ENCODE measurements around the gene MOG.

Gene MOG

GRCh38 chr6:29656798-29657197 lies at the start of gene MOG:
MOG (plus strand) TSS chr6:29657092; CDS start chr6:29657210, 118 bp downstream.
- Histone ChIP-seq H3K9me3 (ENCODE audit: control insufficient read depth in 2 of 2, low read length in 2 of 2) (no peaks in the 10 kb centered on the region), H3K36me3 (ENCODE audit: control insufficient read depth in 2 of 2, insufficient read depth in 2 of 2, low read length in 2 of 2) (no peaks in the 10 kb centered on the region), H3K27me3 (ENCODE audit: control insufficient read depth in 1 of 2, insufficient read depth in 2 of 2, low read length in 2 of 2) (peaks cover 0 to 3% of the 10 kb centered on the region in 2 donors), H3K4me1 (ENCODE audit: control insufficient read depth, insufficient read depth, low read length) (peaks cover 6% of the 10 kb centered on the region), H3K4me3 (ENCODE audit: low read length in 2 of 2) (no peak within 1 kb of the TSS), H3K9ac (ENCODE audit: low read length in 2 of 2) (no peak within 1 kb of the TSS), H3K27ac (ENCODE audit: low read length) (no peak within 1 kb of the TSS)

GRCh38 chr6:29608131-29608530 lies 48.8 kb upstream of the MOG start:
- Histone ChIP-seq H3K4me1 (ENCODE audit: control insufficient read depth, insufficient read depth, low read length) (no peaks in the 10 kb centered on the region), H3K36me3 (ENCODE audit: control insufficient read depth in 2 of 2, insufficient read depth in 2 of 2, low read length in 2 of 2) (peaks cover 58 to 70% of the 10 kb centered on the region in 2 donors), H3K9ac (ENCODE audit: low read length in 2 of 2) (no peak overlapping the region), H3K9me3 (ENCODE audit: control insufficient read depth in 2 of 2, low read length in 2 of 2) (no peaks in the 10 kb centered on the region), H3K4me3 (ENCODE audit: low read length in 2 of 2) (no peak overlapping the region), H3K27me3 (ENCODE audit: control insufficient read depth in 1 of 2, insufficient read depth in 2 of 2, low read length in 2 of 2) (no peaks in the 10 kb centered on the region), H3K27ac (ENCODE audit: low read length) (no peak overlapping the region)

GRCh38 chr6:29610540-29610939 lies 46.4 kb upstream of the MOG start:
- Histone ChIP-seq H3K9ac (ENCODE audit: low read length in 2 of 2) (no peak overlapping the region), H3K4me1 (ENCODE audit: control insufficient read depth, insufficient read depth, low read length) (no peaks in the 10 kb centered on the region), H3K9me3 (ENCODE audit: control insufficient read depth in 2 of 2, low read length in 2 of 2) (no peaks in the 10 kb centered on the region), H3K4me3 (ENCODE audit: low read length in 2 of 2) (no peak overlapping the region), H3K27me3 (ENCODE audit: control insufficient read depth in 1 of 2, insufficient read depth in 2 of 2, low read length in 2 of 2) (no peaks in the 10 kb centered on the region), H3K27ac (ENCODE audit: low read length) (no peak overlapping the region), H3K36me3 (ENCODE audit: control insufficient read depth in 2 of 2, insufficient read depth in 2 of 2, low read length in 2 of 2) (peaks cover 51 to 64% of the 10 kb centered on the region in 2 donors)

DNA sequence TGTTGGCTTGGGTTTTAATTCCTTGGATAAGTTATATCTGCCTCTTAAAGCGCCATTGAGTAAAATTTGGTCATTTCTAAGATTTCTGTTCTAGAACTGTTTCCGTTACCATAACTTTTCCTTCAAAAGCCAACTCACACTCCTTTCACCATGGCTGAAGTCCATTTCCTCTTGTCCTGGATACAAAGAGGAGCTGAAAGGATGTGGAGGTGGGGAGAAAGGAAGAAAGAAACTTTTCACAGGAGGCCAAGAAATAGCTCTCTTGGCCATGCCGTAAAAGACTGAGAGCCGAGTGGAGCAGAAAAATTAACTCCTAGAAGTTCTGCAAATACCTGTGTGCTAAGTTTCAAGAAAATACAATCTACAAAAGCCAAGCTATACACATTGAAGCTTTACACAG lies 45.5 kb upstream of the MOG start:
- peaks cover 42 to 55% of the 10 kb centered on the region in 2 donors for H3K36me3 ChIP-seq (ENCODE audit: control insufficient read depth in 2 of 2, insufficient read depth in 2 of 2, low read length in 2 of 2)

DNA sequence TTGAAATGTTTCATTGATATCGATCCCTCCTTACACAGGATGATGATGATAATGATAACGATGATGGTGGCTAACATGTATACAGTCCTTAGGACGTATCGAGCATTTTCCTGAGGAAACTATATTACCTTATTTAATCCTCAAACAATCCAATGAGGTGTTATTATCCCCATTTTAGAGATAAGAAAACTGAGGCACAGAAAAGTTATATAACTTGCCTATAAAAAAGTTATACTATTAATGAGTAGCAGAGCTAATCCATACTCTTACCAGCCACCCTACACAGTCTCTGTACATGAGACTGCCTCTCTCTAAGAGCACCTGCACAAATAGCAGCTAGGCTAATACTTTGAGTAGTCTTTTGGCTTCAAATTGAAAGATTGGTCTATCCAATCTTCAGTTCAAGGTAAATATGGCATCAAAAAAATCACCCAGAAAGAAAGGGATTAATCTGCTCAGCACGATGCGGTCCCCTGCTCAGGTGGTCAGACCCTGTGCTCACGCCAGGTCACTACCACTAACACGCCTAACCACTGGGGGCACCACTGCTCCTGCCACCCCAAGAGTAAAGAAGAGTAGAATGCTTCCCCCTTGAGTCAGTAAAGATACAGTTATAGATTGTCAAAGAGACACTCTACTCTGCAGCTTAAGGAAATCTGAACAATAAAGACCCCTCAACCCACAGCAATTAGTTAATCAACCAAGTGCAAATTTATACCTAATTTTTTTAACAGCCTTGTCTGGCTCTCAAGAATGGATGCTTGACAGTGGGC lies 38.9 kb upstream of the MOG start:
- H3K4me1 ChIP-seq (ENCODE audit: control insufficient read depth, insufficient read depth, low read length) = peaks cover 2% of the 10 kb centered on the region
- H3K9ac ChIP-seq (ENCODE audit: low read length in 2 of 2) = no peak overlapping the region
- no peaks in the 10 kb centered on the region for H3K9me3 ChIP-seq (ENCODE audit: control insufficient read depth in 2 of 2, low read length in 2 of 2)
- H3K4me3 ChIP-seq (ENCODE audit: low read length in 2 of 2) = no peak overlapping the region
- peaks cover 33 to 46% of the 10 kb centered on the region in 2 donors for H3K36me3 ChIP-seq (ENCODE audit: control insufficient read depth in 2 of 2, insufficient read depth in 2 of 2, low read length in 2 of 2)
- no peaks in the 10 kb centered on the region for H3K27me3 ChIP-seq (ENCODE audit: control insufficient read depth in 1 of 2, insufficient read depth in 2 of 2, low read length in 2 of 2)
- no peak overlapping the region for H3K27ac ChIP-seq (ENCODE audit: low read length)

More for the DNA sequence above, 45.5 kb upstream of the MOG start:
- Histone ChIP-seq H3K9me3 (ENCODE audit: control insufficient read depth in 2 of 2, low read length in 2 of 2) (no peaks in the 10 kb centered on the region), H3K4me1 (ENCODE audit: control insufficient read depth, insufficient read depth, low read length) (no peaks in the 10 kb centered on the region), H3K4me3 (ENCODE audit: low read length in 2 of 2) (no peak overlapping the region), H3K27me3 (ENCODE audit: control insufficient read depth in 1 of 2, insufficient read depth in 2 of 2, low read length in 2 of 2) (no peaks in the 10 kb centered on the region), H3K9ac (ENCODE audit: low read length in 2 of 2) (no peak overlapping the region), H3K27ac (ENCODE audit: low read length) (no peak overlapping the region)

- Histone ChIP-seq H3K9ac (ENCODE audit: low read length in 2 of 2) (no peak overlapping the region), H3K27ac (ENCODE audit: low read length) (no peak overlapping the region), H3K4me1 (ENCODE audit: control insufficient read depth, insufficient read depth, low read length) (peaks cover 2% of the 10 kb centered on the region), H3K9me3 (ENCODE audit: control insufficient read depth in 2 of 2, low read length in 2 of 2) (no peaks in the 10 kb centered on the region), H3K4me3 (ENCODE audit: low read length in 2 of 2) (no peak overlapping the region), H3K36me3 (ENCODE audit: control insufficient read depth in 2 of 2, insufficient read depth in 2 of 2, low read length in 2 of 2) (peaks cover 35 to 43% of the 10 kb centered on the region in 2 donors), H3K27me3 (ENCODE audit: control insufficient read depth in 1 of 2, insufficient read depth in 2 of 2, low read length in 2 of 2) (no peaks in the 10 kb centered on the region)
Measured at GRCh38 chr6:29619578-29620160, 37.2 kb upstream of the MOG start.

DNA sequence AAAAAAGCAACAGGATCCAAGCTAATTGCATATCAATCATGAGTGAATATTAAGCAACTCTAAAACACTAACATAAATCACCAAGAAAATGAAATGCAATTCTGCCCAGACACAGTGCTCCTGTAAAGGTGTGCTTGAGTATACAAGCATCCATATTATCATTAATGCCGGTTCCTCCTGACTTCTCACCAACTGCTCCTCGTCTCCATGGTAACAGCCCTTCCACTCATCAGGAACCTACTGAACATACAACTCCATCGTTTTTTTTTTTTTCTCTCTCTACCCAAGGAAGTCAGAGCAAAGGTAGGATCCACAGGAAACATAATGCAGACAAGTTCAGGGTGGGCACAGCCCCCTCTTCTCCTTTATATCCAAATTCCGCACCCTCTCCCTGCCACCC lies 36.3 kb upstream of the MOG start:
- Histone ChIP-seq H3K36me3 (ENCODE audit: control insufficient read depth in 2 of 2, insufficient read depth in 2 of 2, low read length in 2 of 2) (peaks cover 34 to 43% of the 10 kb centered on the region in 2 donors), H3K4me1 (ENCODE audit: control insufficient read depth, insufficient read depth, low read length) (peaks cover 2% of the 10 kb centered on the region), H3K4me3 (ENCODE audit: low read length in 2 of 2) (no peak overlapping the region), H3K27me3 (ENCODE audit: control insufficient read depth in 1 of 2, insufficient read depth in 2 of 2, low read length in 2 of 2) (no peaks in the 10 kb centered on the region), H3K9ac (ENCODE audit: low read length in 2 of 2) (no peak overlapping the region), H3K9me3 (ENCODE audit: control insufficient read depth in 2 of 2, low read length in 2 of 2) (no peaks in the 10 kb centered on the region), H3K27ac (ENCODE audit: low read length) (no peak overlapping the region)

DNA sequence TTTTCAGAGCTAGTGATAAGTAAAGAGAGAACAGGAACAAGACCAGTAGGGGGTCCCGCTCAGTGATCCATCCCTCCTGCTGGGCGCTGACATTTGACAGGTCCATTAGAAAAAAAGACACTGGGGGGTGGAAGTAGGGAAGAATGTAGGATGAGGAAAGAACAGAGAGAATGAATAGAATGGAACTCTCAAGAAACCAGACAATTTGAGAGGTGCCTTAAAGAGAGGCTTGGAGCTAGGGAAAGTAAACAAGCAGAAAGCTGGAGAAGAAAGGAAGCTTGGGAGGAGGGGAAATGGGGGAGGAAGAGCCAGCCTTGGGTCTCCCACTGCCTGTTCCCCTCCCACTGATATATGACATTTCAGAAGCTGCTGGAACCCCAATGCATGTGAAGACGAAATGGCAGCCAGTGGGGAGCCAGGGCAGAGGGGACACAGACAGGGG lies 32.4 kb upstream of the MOG start:
- Histone ChIP-seq H3K27me3 (ENCODE audit: control insufficient read depth in 1 of 2, insufficient read depth in 2 of 2, low read length in 2 of 2) (no peaks in the 10 kb centered on the region), H3K9me3 (ENCODE audit: control insufficient read depth in 2 of 2, low read length in 2 of 2) (no peaks in the 10 kb centered on the region), H3K4me1 (ENCODE audit: control insufficient read depth, insufficient read depth, low read length) (peaks cover 17% of the 10 kb centered on the region), H3K9ac (ENCODE audit: low read length in 2 of 2) (no peak overlapping the region), H3K27ac (ENCODE audit: low read length) (no peak overlapping the region), H3K4me3 (ENCODE audit: low read length in 2 of 2) (no peak overlapping the region), H3K36me3 (ENCODE audit: control insufficient read depth in 2 of 2, insufficient read depth in 2 of 2, low read length in 2 of 2) (peaks cover 27% of the 10 kb centered on the region in 2 donors)

DNA sequence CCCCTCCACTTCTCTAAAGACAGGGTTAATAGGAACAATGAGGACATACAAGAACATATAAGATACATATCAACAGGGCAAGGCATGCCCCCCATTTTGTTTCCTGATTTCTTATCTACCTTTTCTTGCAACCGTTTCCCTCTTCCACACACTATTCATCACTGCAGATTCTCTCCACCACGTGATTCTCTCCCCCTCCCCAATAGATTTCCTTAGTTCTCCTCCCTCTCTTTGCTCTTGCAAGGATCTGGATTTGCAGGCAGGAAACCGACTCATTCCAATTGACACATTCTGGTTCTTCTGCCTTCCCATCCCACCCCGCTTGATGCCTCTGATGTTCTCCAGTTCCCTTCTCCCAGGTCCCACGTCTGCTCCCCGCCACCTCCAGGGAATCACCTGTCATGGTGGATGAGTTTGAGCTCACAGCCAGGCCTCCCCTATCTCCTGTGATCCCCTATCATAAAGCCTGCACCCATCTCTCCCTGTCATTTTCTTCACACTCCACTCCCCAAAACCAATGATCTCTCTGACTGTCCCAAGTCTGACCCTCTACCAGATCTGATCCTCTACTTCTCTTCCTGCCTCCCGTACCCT lies 31.5 kb upstream of the MOG start:
- Histone ChIP-seq H3K9ac (ENCODE audit: low read length in 2 of 2) (no peak overlapping the region), H3K4me1 (ENCODE audit: control insufficient read depth, insufficient read depth, low read length) (peaks cover 15% of the 10 kb centered on the region), H3K9me3 (ENCODE audit: control insufficient read depth in 2 of 2, low read length in 2 of 2) (no peaks in the 10 kb centered on the region), H3K27ac (ENCODE audit: low read length) (no peak overlapping the region), H3K4me3 (ENCODE audit: low read length in 2 of 2) (no peak overlapping the region), H3K36me3 (ENCODE audit: control insufficient read depth in 2 of 2, insufficient read depth in 2 of 2, low read length in 2 of 2) (peaks cover 20 to 23% of the 10 kb centered on the region in 2 donors), H3K27me3 (ENCODE audit: control insufficient read depth in 1 of 2, insufficient read depth in 2 of 2, low read length in 2 of 2) (no peaks in the 10 kb centered on the region)

GRCh38 chr6:29626948-29627754 lies 29.7 kb upstream of the MOG start:
- H3K4me3 ChIP-seq (ENCODE audit: low read length in 2 of 2) = peak overlapping the region; percentile 60 to 80

More at GRCh38 chr6:29626948-29627754, 29.7 kb upstream of the MOG start:
- H3K36me3 ChIP-seq (ENCODE audit: control insufficient read depth in 2 of 2, insufficient read depth in 2 of 2, low read length in 2 of 2) = peaks cover 11 to 14% of the 10 kb centered on the region in 2 donors
- no peaks in the 10 kb centered on the region for H3K27me3 ChIP-seq (ENCODE audit: control insufficient read depth in 1 of 2, insufficient read depth in 2 of 2, low read length in 2 of 2)
- peak overlapping the region; percentile 74 to 76 for H3K9ac ChIP-seq (ENCODE audit: low read length in 2 of 2)
- peaks cover 29% of the 10 kb centered on the region for H3K4me1 ChIP-seq (ENCODE audit: control insufficient read depth, insufficient read depth, low read length)
- no peaks in the 10 kb centered on the region for H3K9me3 ChIP-seq (ENCODE audit: control insufficient read depth in 2 of 2, low read length in 2 of 2)
- H3K27ac ChIP-seq (ENCODE audit: low read length) = peak overlapping the region; percentile 46

Measured in stomach smooth muscle (tissue), 2 donors.